ENCODE measurements around the gene MACROD2. TPM values are rescaled to one million over a fixed set of nuclear protein-coding genes. Genes with fewer than 3 reads are reported as not detected.

Gene MACROD2
- polyA plus RNA-seq, 1 donor from 2014 or later = 23.2 TPM

GRCh38 chr20:16062661-16063581 lies 2067.6 kb downstream of the MACROD2 start:
- Histone ChIP-seq H2AFZ (ENCODE audit: low read depth, low read length) (no peak overlapping the region), H3K4me2 (ENCODE audit: low read length) (no peak overlapping the region), H4K20me1 (ENCODE audit: insufficient read depth) (no peaks in the 10 kb centered on the region), H3K27ac (ENCODE audit: low read length) (no peak overlapping the region), H3K9me2 (ENCODE audit: insufficient read depth, low read length) (no peaks in the 10 kb centered on the region), H3K9ac (ENCODE audit: low read length) (no peak overlapping the region), H3K9me3 (ENCODE audit: low read length) (no peaks in the 10 kb centered on the region), H3K36me3 (ENCODE audit: insufficient read depth, low read length) (no peaks in the 10 kb centered on the region), H3K27me3 (ENCODE audit: insufficient read depth, low read depth, low read length) (no peaks in the 10 kb centered on the region), H3F3A (ENCODE audit: insufficient read depth, low read length, poor library complexity, severe bottlenecking) (no peaks in the 10 kb centered on the region), H3K79me2 (replicated peaks; ENCODE audit: insufficient read depth, low read length) (no peaks in the 10 kb centered on the region), H3K4me3 (ENCODE audit: low read length) (no peak overlapping the region)
- TF ChIP-seq CTCF (IDR thresholded peaks at IDR 0.05; ENCODE audit: poor library complexity, severe bottlenecking) (no peak), RAD21 (conservative IDR thresholded peaks at IDR 0.05) (no peak), SMC3 (conservative IDR thresholded peaks at IDR 0.05; ENCODE audit: poor library complexity) (no peak), MXI1 (conservative IDR thresholded peaks at IDR 0.05; ENCODE audit: poor library complexity, severe bottlenecking) (no peak), POLR2AphosphoS5 (IDR thresholded peaks at IDR 0.05) (no peak), EP300 (conservative IDR thresholded peaks at IDR 0.05; ENCODE audit: poor library complexity, severe bottlenecking) (no peak), TAF1 (IDR thresholded peaks at IDR 0.05; ENCODE audit: low read depth) (no peak), EZH2 (IDR thresholded peaks at IDR 0.05; ENCODE audit: borderline replicate concordance, insufficient read depth, low read length, poor library complexity, severe bottlenecking) (no peak), REST (IDR thresholded peaks at IDR 0.05; ENCODE audit: borderline replicate concordance) (no peak)

GRCh38 chr20:16063881-16064280 lies 2068.6 kb downstream of the MACROD2 start:
- no peaks in the 10 kb centered on the region for H3F3A ChIP-seq (ENCODE audit: insufficient read depth, low read length, poor library complexity, severe bottlenecking)
- H3K79me2 ChIP-seq (replicated peaks; ENCODE audit: insufficient read depth, low read length) = no peaks in the 10 kb centered on the region
- H3K4me2 ChIP-seq (ENCODE audit: low read length) = no peak overlapping the region
- no peak overlapping the region for H2AFZ ChIP-seq (ENCODE audit: low read depth, low read length)
- no peak overlapping the region for H3K27ac ChIP-seq (ENCODE audit: low read length)
- H3K9ac ChIP-seq (ENCODE audit: low read length) = no peak overlapping the region
- H3K9me3 ChIP-seq (ENCODE audit: low read length) = no peaks in the 10 kb centered on the region
- TF ChIP-seq EP300 (conservative IDR thresholded peaks at IDR 0.05; ENCODE audit: poor library complexity, severe bottlenecking) (no peak), REST (IDR thresholded peaks at IDR 0.05; ENCODE audit: borderline replicate concordance) (no peak), MXI1 (conservative IDR thresholded peaks at IDR 0.05; ENCODE audit: poor library complexity, severe bottlenecking) (no peak), SMC3 (conservative IDR thresholded peaks at IDR 0.05; ENCODE audit: poor library complexity) (no peak), RAD21 (conservative IDR thresholded peaks at IDR 0.05) (no peak)
- H3K27me3 ChIP-seq (ENCODE audit: insufficient read depth, low read depth, low read length) = no peaks in the 10 kb centered on the region
- H3K9me2 ChIP-seq (ENCODE audit: insufficient read depth, low read length) = no peaks in the 10 kb centered on the region
- H3K4me3 ChIP-seq (ENCODE audit: low read length) = no peak overlapping the region
- no peaks in the 10 kb centered on the region for H3K36me3 ChIP-seq (ENCODE audit: insufficient read depth, low read length)
- H4K20me1 ChIP-seq (ENCODE audit: insufficient read depth) = no peaks in the 10 kb centered on the region
